ENCODE measurements around the gene ZEB1. TPM values are rescaled to one million over a fixed set of nuclear protein-coding genes. Genes with fewer than 3 reads are reported as not detected.

The ZEB1 gene
- total and polyA plus RNA-seq, 10 of the 15 experiments (the other 5 are each of a cell fraction or from before 2014, with no cell fraction given) = 10.4 to 35.6 (median 24.5) TPM

DNA sequence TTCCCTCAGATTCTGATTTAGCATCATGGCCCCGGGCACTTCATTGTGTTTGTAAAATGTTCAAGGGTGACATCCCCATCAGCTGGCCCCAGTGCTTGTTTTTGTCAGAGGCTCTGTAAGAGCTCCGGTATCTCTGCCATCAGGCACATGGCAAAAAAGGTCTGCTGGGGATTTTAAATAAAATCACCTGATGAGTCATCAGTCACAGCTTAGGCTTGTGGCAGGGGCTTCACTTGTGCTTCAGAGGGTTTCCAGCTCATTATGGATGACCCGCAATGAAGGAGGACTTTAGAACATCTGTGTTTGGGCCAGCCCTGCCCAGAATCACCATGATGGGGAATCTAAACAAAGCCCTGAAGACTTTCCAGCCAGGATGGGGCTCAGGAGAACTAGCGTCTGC, 259.9 kb downstream of the ZEB1 start:
- Histone ChIP-seq H3K27ac (ENCODE audit: control insufficient read depth, insufficient read depth) (no peak overlapping the region), H3K36me3 (ENCODE audit: control insufficient read depth in 2 of 2, insufficient read depth in 2 of 2, low read length in 1 of 2) (no peaks in the 10 kb centered on the region), H3K4me2 (ENCODE audit: control insufficient read depth, insufficient read depth) (no peak overlapping the region), H3K79me2 (ENCODE audit: control insufficient read depth, insufficient read depth, low read length) (no peaks in the 10 kb centered on the region), H3K9me3 (replicated peaks; ENCODE audit: control insufficient read depth, insufficient read depth, low read length) (no peaks in the 10 kb centered on the region; the same call in 2 of the 3 replicates), H3K4me1 (ENCODE audit: control insufficient read depth, insufficient read depth, low read length) (peaks cover 10% of the 10 kb centered on the region; the same call in 1 of the 2 replicates), H3K27me3 (replicated peaks in 1 of 2; ENCODE audit: control insufficient read depth in 2 of 2, insufficient read depth in 2 of 2, low read length in 1 of 2) (no peaks in the 10 kb centered on the region), H4K20me1 (ENCODE audit: control insufficient read depth, insufficient read depth) (no peaks in the 10 kb centered on the region), H3K4me3 (no peak overlapping the region), H3K9ac (ENCODE audit: control insufficient read depth, insufficient read depth, low read length) (no peak overlapping the region), H2AFZ (ENCODE audit: control insufficient read depth, low read depth, low read length) (no peak overlapping the region)
- WGBS (ENCODE audit: insufficient coverage, insufficient replicate concordance, low lambda C conversion rate, missing lambda C conversion rate) = 51% methylated on average over 4 of the region's 4 CpGs
- TF ChIP-seq, protein P1, sequence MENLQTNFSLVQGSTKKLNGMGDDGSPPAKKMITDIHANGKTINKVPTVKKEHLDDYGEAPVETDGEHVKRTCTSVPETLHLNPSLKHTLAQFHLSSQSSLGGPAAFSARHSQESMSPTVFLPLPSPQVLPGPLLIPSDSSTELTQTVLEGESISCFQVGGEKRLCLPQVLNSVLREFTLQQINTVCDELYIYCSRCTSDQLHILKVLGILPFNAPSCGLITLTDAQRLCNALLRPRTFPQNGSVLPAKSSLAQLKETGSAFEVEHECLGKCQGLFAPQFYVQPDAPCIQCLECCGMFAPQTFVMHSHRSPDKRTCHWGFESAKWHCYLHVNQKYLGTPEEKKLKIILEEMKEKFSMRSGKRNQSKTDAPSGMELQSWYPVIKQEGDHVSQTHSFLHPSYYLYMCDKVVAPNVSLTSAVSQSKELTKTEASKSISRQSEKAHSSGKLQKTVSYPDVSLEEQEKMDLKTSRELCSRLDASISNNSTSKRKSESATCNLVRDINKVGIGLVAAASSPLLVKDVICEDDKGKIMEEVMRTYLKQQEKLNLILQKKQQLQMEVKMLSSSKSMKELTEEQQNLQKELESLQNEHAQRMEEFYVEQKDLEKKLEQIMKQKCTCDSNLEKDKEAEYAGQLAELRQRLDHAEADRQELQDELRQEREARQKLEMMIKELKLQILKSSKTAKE (IDR thresholded peaks at IDR 0.05; ENCODE audit: low read depth, poor library complexity, severe bottlenecking) = no peak
- TF ChIP-seq, protein P2, sequence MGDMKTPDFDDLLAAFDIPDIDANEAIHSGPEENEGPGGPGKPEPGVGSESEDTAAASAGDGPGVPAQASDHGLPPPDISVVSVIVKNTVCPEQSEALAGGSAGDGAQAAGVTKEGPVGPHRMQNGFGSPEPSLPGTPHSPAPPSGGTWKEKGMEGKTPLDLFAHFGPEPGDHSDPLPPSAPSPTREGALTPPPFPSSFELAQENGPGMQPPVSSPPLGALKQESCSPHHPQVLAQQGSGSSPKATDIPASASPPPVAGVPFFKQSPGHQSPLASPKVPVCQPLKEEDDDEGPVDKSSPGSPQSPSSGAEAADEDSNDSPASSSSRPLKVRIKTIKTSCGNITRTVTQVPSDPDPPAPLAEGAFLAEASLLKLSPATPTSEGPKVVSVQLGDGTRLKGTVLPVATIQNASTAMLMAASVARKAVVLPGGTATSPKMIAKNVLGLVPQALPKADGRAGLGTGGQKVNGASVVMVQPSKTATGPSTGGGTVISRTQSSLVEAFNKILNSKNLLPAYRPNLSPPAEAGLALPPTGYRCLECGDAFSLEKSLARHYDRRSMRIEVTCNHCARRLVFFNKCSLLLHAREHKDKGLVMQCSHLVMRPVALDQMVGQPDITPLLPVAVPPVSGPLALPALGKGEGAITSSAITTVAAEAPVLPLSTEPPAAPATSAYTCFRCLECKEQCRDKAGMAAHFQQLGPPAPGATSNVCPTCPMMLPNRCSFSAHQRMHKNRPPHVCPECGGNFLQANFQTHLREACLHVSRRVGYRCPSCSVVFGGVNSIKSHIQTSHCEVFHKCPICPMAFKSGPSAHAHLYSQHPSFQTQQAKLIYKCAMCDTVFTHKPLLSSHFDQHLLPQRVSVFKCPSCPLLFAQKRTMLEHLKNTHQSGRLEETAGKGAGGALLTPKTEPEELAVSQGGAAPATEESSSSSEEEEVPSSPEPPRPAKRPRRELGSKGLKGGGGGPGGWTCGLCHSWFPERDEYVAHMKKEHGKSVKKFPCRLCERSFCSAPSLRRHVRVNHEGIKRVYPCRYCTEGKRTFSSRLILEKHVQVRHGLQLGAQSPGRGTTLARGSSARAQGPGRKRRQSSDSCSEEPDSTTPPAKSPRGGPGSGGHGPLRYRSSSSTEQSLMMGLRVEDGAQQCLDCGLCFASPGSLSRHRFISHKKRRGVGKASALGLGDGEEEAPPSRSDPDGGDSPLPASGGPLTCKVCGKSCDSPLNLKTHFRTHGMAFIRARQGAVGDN (IDR thresholded peaks at IDR 0.05) = peak; percentile 15; the same call in 1 of the 2 replicates
- TF ChIP-seq POLR2A (IDR thresholded peaks at IDR 0.05; ENCODE audit: low read depth, low read length) (no peak), EP300 (IDR thresholded peaks at IDR 0.05; ENCODE audit: borderline replicate concordance in 1 of 2, control insufficient read depth in 1 of 2, low read depth in 2 of 2, low read length in 2 of 2) (no peak)
- CTCF ChIA-PET = no interaction called here
- ATAC-seq (peak; percentile 54), FAIRE-seq (no peak), DNase-seq (ENCODE audit: low read depth, low spot score) (no peak)
- SMC1A ChIA-PET (ENCODE audit: uncharacterized antibody, unreplicated experiment) = no interaction called here
- POLR2A ChIA-PET = no interaction called here
- intact Hi-C loops (cut with micrococcal nuclease; ENCODE audit: unreplicated experiment) = no loop called here
- in situ Hi-C loops (cut with MboI) = no loop called here
- RAD21 ChIA-PET (ENCODE audit: unreplicated experiment) = no interaction called here
- no TSS peak for BruUV-seq (replicated peaks)

Small RNAs within 50 kb of the gene (small RNA-seq; reads per million reads assigned to genes)
- not detected for gene SPTLC1P1
